ENCODE measurements around the gene NR2F1. TPM values are rescaled to one million over a fixed set of nuclear protein-coding genes. Genes with fewer than 3 reads are reported as not detected.
A peak's percentile ranks its signal among the peaks of the same experiment; 100 is the strongest.

The NR2F1 gene
- total RNA-seq, 1 donor from 2014 or later = 42.6 TPM

- peak overlapping the region; percentile 80 for H3K27ac ChIP-seq
- peaks cover 31% of the 10 kb centered on the region for H3K4me1 ChIP-seq
- no peak for TF ChIP-seq CTCF (IDR thresholded peaks at IDR 0.05)
- DNase-seq (no peak), ATAC-seq (no peak)
- H3K4me3 ChIP-seq = peak overlapping the region; percentile 59
- intact Hi-C loops (cut with DNase I) = loop anchor here (10.0 kb wide), 1 partner anchor 330 kb away; no protein-coding TSS in a partner anchor
- no peaks in the 10 kb centered on the region for H3K36me3 ChIP-seq
- no peaks in the 10 kb centered on the region for H3K9me3 ChIP-seq
- peaks cover 64% of the 10 kb centered on the region for H3K27me3 ChIP-seq (ENCODE audit: low read depth)
These were observed 1.6 kb downstream of the NR2F1 start for GRCh38 chr5:93584596-93585040.

- intact Hi-C loops (cut with DNase I) = loop anchor here (10.0 kb wide), 1 partner anchor 330 kb away; no protein-coding TSS in a partner anchor
- Histone ChIP-seq H3K27me3 (ENCODE audit: low read depth) (peaks cover 64% of the 10 kb centered on the region), H3K9me3 (no peaks in the 10 kb centered on the region), H3K4me1 (peaks cover 25% of the 10 kb centered on the region), H3K36me3 (no peaks in the 10 kb centered on the region), H3K27ac (peak overlapping the region; percentile 76), H3K4me3 (peak overlapping the region; percentile 59)
- ATAC-seq = no peak
- no peak for DNase-seq
- no peak for TF ChIP-seq CTCF (IDR thresholded peaks at IDR 0.05)
These were observed 2.2 kb downstream of the NR2F1 start for GRCh38 chr5:93585041-93585766.

GRCh38 chr5:93585767-93586385 is 2.9 kb downstream of the NR2F1 start:
- intact Hi-C loops (cut with DNase I) = loop anchor here (10.0 kb wide), 1 partner anchor 329 kb away; no protein-coding TSS in a partner anchor
- Histone ChIP-seq H3K9me3 (no peaks in the 10 kb centered on the region), H3K27me3 (ENCODE audit: low read depth) (peaks cover 58% of the 10 kb centered on the region), H3K36me3 (no peaks in the 10 kb centered on the region), H3K4me1 (peaks cover 18% of the 10 kb centered on the region), H3K4me3 (peak overlapping the region; percentile 59), H3K27ac (peak overlapping the region; percentile 76)
- DNase-seq (no peak), ATAC-seq (no peak)
- no peak for TF ChIP-seq CTCF (IDR thresholded peaks at IDR 0.05)

- Histone ChIP-seq H3K4me1 (peaks cover 15% of the 10 kb centered on the region), H3K36me3 (no peaks in the 10 kb centered on the region), H3K27me3 (ENCODE audit: low read depth) (peaks cover 55% of the 10 kb centered on the region), H3K27ac (peak overlapping the region; percentile 76), H3K9me3 (no peaks in the 10 kb centered on the region), H3K4me3 (peak overlapping the region; percentile 59)
- no peak for TF ChIP-seq CTCF (IDR thresholded peaks at IDR 0.05)
- ATAC-seq (no peak), DNase-seq (no peak)
- intact Hi-C loops (cut with DNase I) = loop anchor here (10.0 kb wide), 1 partner anchor 328 kb away; no protein-coding TSS in a partner anchor
These were observed 3.9 kb downstream of the NR2F1 start for GRCh38 chr5:93586736-93587596.
